ENCODE data around the gene AURKB. TPM values are rescaled to one million over a fixed set of nuclear protein-coding genes. Genes with fewer than 3 reads are reported as not detected.
A peak's percentile ranks its signal among the peaks of the same experiment; 100 is the strongest.

Gene AURKB
- total RNA-seq, 1 experiment from 2014 or later = 209 TPM

DNA sequence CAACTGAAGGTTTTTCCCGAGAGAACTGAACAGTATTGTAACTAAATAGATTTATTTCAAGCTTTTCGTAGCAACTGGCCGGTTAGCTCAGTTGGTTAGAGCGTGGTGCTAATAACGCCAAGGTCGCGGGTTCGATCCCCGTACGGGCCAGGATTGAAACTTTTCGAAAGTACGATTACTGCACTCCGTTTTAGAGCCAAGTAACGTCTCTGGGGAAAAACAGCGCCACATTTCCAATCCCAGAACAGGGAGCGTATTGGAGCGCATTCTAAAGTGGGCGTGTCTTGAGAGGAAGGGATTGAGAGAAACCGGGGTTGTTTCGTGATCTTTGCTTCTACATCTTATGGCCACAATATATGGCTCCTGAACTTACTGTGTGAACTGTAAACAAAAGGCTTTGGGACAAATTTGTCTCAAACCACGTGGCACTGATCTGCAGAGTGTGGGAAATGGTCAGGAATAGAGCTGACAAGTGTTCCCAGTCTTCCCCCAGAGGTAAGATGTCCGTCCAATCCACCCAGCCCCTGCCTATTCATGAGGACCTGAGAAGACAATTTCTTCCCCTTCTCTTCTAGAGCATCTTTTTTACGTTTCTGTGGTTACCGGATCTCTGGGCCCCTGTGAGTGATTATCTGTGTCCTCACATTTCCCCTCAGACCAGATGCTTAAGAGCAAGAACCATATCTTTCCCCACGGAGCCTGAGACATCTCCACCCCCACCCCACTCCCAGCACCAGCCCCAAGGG is 22.7 kb downstream of the AURKB start:
- H3K27me3 ChIP-seq (replicated peaks; ENCODE audit: insufficient read depth, low read depth, low read length, poor library complexity) = no peaks in the 10 kb centered on the region
- TF ChIP-seq, protein P1, sequence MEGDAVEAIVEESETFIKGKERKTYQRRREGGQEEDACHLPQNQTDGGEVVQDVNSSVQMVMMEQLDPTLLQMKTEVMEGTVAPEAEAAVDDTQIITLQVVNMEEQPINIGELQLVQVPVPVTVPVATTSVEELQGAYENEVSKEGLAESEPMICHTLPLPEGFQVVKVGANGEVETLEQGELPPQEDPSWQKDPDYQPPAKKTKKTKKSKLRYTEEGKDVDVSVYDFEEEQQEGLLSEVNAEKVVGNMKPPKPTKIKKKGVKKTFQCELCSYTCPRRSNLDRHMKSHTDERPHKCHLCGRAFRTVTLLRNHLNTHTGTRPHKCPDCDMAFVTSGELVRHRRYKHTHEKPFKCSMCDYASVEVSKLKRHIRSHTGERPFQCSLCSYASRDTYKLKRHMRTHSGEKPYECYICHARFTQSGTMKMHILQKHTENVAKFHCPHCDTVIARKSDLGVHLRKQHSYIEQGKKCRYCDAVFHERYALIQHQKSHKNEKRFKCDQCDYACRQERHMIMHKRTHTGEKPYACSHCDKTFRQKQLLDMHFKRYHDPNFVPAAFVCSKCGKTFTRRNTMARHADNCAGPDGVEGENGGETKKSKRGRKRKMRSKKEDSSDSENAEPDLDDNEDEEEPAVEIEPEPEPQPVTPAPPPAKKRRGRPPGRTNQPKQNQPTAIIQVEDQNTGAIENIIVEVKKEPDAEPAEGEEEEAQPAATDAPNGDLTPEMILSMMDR (conservative IDR thresholded peaks at IDR 0.05; ENCODE audit: low read depth, low read length) = no peak
- no peak for TF ChIP-seq EZH2 (IDR thresholded peaks at IDR 0.05; ENCODE audit: borderline replicate concordance, low read depth, low read length, poor library complexity, severe bottlenecking)
- POLR2A ChIA-PET (ENCODE audit: low non-redundant PET) = interaction anchor here (0.6 kb wide), 2 partner anchors 31 to 217 kb away, joined by 6 to 12 read pairs; no protein-coding TSS in a partner anchor
- CTCF ChIA-PET = no interaction called here
- peaks cover 25% of the 10 kb centered on the region for H3K4me1 ChIP-seq (ENCODE audit: insufficient read depth, low read length, poor library complexity, severe bottlenecking)
- TSS peak; percentile 100 for BruUV-seq (replicated peaks)
- intact Hi-C loops (cut with micrococcal nuclease; ENCODE audit: unreplicated experiment) = loop anchor here (1.0 to 2.0 kb wide), 5 partner anchors 23 to 68 kb away; partner anchors contain the start of gene AURKB
- H3K36me3 ChIP-seq (ENCODE audit: insufficient read depth, low read length, poor library complexity, severe bottlenecking) = no peaks in the 10 kb centered on the region
- no peaks in the 10 kb centered on the region for H3K9me3 ChIP-seq (ENCODE audit: low read depth, low read length, poor library complexity, severe bottlenecking)
- H3K27ac ChIP-seq (ENCODE audit: low read depth, low read length, poor library complexity, severe bottlenecking) = peak overlapping the region; percentile 85
- peak overlapping the region; percentile 82 for H3K4me3 ChIP-seq (ENCODE audit: low read depth, low read length, poor library complexity, severe bottlenecking)
- DNase-seq (ENCODE audit: low spot score) = peak; percentile 100

DNA sequence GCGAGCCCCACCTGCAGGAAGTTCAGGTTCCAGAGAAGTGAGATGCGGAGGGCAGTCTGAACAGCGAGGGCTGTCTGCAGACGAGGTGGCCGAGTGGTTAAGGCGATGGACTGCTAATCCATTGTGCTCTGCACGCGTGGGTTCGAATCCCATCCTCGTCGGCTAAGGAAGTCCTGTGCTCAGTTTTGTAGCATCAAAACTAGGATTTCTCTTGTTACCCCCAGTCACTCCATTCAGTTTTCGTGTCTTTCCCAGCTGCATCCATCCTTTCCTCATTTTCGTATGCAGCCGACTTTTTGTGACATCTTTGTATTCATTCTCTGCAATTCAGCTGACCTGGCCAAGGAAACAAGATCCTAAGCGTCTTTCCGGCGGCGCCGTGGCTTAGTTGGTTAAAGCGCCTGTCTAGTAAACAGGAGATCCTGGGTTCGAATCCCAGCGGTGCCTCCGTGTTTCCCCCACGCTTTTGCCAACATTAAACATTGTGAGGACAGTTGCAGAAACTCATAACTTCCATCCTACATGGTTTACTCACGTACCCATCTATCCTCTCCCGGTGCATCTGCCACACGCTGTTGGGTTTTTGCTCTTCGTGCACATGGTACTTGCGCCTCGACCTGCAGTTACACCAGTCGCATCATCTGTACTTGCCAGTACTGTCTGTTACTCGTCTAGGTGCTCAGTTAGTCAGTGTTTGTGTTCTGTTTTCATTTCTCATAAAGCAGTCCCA is 23.4 kb downstream of the AURKB start:
- intact Hi-C loops (cut with micrococcal nuclease; ENCODE audit: unreplicated experiment) = loop anchor here (1.0 to 2.0 kb wide), 5 partner anchors 23 to 68 kb away; partner anchors contain the start of gene AURKB
- no peaks in the 10 kb centered on the region for H3K27me3 ChIP-seq (replicated peaks; ENCODE audit: insufficient read depth, low read depth, low read length, poor library complexity)
- no TSS peak for BruUV-seq (replicated peaks)
- TF ChIP-seq, protein P1 (conservative IDR thresholded peaks at IDR 0.05; ENCODE audit: low read depth, low read length) = peak; percentile 49
- TF ChIP-seq EZH2 (IDR thresholded peaks at IDR 0.05; ENCODE audit: borderline replicate concordance, low read depth, low read length, poor library complexity, severe bottlenecking) = no peak
- POLR2A ChIA-PET (ENCODE audit: low non-redundant PET) = interaction anchor here (0.6 kb wide), 2 partner anchors 217 to 242 kb away, joined by 3 to 12 read pairs; no protein-coding TSS in a partner anchor
- CTCF ChIA-PET = no interaction called here
- H3K4me1 ChIP-seq (ENCODE audit: insufficient read depth, low read length, poor library complexity, severe bottlenecking) = peaks cover 21% of the 10 kb centered on the region
- H3K36me3 ChIP-seq (ENCODE audit: insufficient read depth, low read length, poor library complexity, severe bottlenecking) = no peaks in the 10 kb centered on the region
- peak; percentile 98 for DNase-seq (ENCODE audit: low spot score)
- H3K4me3 ChIP-seq (ENCODE audit: low read depth, low read length, poor library complexity, severe bottlenecking) = peak overlapping the region; percentile 82
- peak overlapping the region; percentile 85 for H3K27ac ChIP-seq (ENCODE audit: low read depth, low read length, poor library complexity, severe bottlenecking)
- H3K9me3 ChIP-seq (ENCODE audit: low read depth, low read length, poor library complexity, severe bottlenecking) = no peaks in the 10 kb centered on the region

DNA sequence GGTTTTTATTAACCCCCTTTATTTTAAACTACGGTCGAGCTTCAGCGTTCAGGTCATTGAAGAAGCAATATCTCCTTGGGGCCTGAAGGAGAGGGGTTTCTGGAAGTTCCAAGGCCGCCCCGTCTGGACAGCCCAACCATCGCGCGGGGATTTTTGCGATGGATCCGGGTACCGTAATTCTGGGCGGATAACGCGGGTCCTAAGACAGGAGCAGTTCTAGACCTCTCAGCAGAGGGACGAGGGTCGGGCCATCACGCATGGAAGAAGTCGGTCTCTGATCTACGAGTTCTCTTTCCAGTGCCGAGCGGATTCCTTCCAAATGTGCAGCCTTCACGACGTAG is 24.0 kb downstream of the AURKB start:
- CTCF ChIA-PET = no interaction called here
- H3K4me3 ChIP-seq (ENCODE audit: low read depth, low read length, poor library complexity, severe bottlenecking) = peak overlapping the region; percentile 82
- BruUV-seq (replicated peaks) = no TSS peak
- H3K4me1 ChIP-seq (ENCODE audit: insufficient read depth, low read length, poor library complexity, severe bottlenecking) = peaks cover 16% of the 10 kb centered on the region
- peak overlapping the region; percentile 85 for H3K27ac ChIP-seq (ENCODE audit: low read depth, low read length, poor library complexity, severe bottlenecking)
- no peaks in the 10 kb centered on the region for H3K27me3 ChIP-seq (replicated peaks; ENCODE audit: insufficient read depth, low read depth, low read length, poor library complexity)
- POLR2A ChIA-PET (ENCODE audit: low non-redundant PET) = interaction anchor here (0.6 kb wide), 1 partner anchor 241 kb away, joined by 3 read pairs; no protein-coding TSS in a partner anchor
- H3K9me3 ChIP-seq (ENCODE audit: low read depth, low read length, poor library complexity, severe bottlenecking) = no peaks in the 10 kb centered on the region
- no peak for DNase-seq (ENCODE audit: low spot score)
- TF ChIP-seq, protein P1 (conservative IDR thresholded peaks at IDR 0.05; ENCODE audit: low read depth, low read length) = no peak
- no peak for TF ChIP-seq EZH2 (IDR thresholded peaks at IDR 0.05; ENCODE audit: borderline replicate concordance, low read depth, low read length, poor library complexity, severe bottlenecking)
- intact Hi-C loops (cut with micrococcal nuclease; ENCODE audit: unreplicated experiment) = loop anchor here (2.0 kb wide), 1 partner anchor 48 kb away; no protein-coding TSS in a partner anchor
- no peaks in the 10 kb centered on the region for H3K36me3 ChIP-seq (ENCODE audit: insufficient read depth, low read length, poor library complexity, severe bottlenecking)

All from A673 (cell line).